Right lobe of liver (tissue), 4 donors: Measurements from ENCODE around the gene TSHR.

Experiments used
- POLR2A ChIP-seq: fragments of 450-650 bp; IDR thresholded peaks from one replicate; pipeline ENCODE4 v1.6.1; 2017; ENCODE audit warnings: antibody characterized with exemption, mild to moderate bottlenecking
- TF ChIP-seq, protein P1 (sequence below), 4 donors: fragments of 200-600 bp in 3 of 4; fragments of 450-650 bp in 1 of 4; IDR thresholded peaks; one replicate each; pipeline versions ENCODE4 v1.5.1 to v1.8.0; 2016 to 2022; ENCODE audit warnings: antibody characterized with exemption in 4 of 4, mild to moderate bottlenecking in 2 of 4
- donor health status: DM: no; HTN: no; CAD: no.
- donor health status: DM: no; HTN: no; CAD: no.
- donor health status: DM: no; HTN: yes; CAD: no.

DNA sequence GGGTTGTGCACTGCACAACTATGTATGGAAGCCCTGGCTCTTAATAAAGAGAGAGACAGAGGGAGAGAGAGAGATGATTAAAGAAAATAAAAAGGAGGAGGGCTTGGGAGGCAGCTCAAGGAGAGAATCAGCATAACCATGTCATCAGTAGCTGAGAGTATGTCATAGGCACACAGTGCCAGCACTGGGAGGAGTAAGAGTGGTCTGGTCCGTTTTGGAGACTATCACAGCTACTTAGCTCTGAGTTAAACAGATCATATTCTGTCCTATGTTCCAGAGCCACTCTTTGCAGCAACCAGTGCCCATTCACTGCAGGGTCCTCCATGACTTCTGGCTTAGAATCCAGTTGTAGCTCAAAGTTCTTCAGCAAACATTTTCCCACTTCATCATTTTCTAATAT, 206.3 kb downstream of the TSHR start:
- TF ChIP-seq, protein P1, sequence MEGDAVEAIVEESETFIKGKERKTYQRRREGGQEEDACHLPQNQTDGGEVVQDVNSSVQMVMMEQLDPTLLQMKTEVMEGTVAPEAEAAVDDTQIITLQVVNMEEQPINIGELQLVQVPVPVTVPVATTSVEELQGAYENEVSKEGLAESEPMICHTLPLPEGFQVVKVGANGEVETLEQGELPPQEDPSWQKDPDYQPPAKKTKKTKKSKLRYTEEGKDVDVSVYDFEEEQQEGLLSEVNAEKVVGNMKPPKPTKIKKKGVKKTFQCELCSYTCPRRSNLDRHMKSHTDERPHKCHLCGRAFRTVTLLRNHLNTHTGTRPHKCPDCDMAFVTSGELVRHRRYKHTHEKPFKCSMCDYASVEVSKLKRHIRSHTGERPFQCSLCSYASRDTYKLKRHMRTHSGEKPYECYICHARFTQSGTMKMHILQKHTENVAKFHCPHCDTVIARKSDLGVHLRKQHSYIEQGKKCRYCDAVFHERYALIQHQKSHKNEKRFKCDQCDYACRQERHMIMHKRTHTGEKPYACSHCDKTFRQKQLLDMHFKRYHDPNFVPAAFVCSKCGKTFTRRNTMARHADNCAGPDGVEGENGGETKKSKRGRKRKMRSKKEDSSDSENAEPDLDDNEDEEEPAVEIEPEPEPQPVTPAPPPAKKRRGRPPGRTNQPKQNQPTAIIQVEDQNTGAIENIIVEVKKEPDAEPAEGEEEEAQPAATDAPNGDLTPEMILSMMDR (IDR thresholded peaks at IDR 0.05): no peak
- no peak for TF ChIP-seq POLR2A
